ENCODE data around the gene LMX1B.
"Not testable (repeated sequence)": the region's sequence is repeated elsewhere in the genome, so short reads cannot be mapped to it uniquely, and the experiment has no call there.

Gene LMX1B

DNA sequence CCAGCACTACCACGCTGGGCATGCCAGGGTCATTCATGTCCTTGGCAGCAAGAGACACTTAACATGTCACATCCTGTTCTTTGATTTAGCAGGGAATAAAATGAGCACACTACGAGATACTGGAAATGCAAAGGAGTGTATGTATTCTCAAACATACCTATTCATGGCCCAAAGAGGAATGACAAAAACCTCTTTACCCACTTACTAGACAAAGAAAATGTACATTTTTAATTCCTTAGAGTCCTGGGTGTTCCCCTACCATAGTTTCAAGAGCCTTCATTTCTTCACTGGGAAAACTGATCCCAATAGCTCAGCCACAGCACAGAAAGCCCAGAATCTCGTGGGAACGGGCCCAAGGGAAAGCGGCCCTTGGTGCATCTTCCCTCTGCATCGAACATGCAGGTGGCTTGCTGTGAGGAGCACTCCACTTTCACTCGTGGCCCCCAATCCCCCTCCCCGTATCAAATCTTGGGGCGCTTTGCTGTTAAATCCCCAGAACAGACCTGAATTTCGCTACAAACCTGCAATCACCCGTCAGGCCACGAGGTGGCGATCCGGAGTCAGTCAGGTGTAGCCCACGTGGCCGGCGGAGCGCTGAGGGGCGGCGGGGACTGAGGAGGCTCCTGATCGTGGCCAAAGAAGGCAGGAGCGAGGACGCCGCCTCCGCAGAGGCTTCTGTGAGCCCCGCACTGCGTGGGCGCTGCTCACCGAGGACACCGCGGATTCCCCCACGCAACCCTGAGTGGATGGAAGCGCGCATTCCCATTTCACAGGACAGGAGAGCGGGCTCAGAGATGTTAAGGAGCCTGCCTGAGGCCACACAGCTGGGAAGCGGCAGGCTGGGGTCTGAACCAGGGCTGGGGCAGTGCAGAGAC is 91.4 kb downstream of the LMX1B start:
- H3K36me3 ChIP-seq: no peaks in the 10 kb centered on the region
- H3K4me3 ChIP-seq: peak overlapping the region in 4 of 10 experiments; percentile 6 to 36 (median 26); a peak in 3 of 20 replicates
- H3K4me2 ChIP-seq: peak overlapping the region; percentile 36 to 90 (median 63); a peak in 20 of 22 replicates
- H4K20me1 ChIP-seq: peaks cover 0 to 15% (median 0%) of the 10 kb centered on the region in 11 experiments; a peak in 3 of 22 replicates
- no peaks in the 10 kb centered on the region for H3K9me3 ChIP-seq (replicated peaks in 1 of 11)
- peaks cover 4 to 27% (median 19%) of the 10 kb centered on the region in 10 experiments; a peak in 16 of 20 replicates for H3K4me1 ChIP-seq
- H3K27ac ChIP-seq: no peak overlapping the region
- TF ChIP-seq Cebpa-rat (IDR thresholded peaks at IDR 0.05): no peak
- H3K9ac ChIP-seq: peak overlapping the region in 4 of 11 experiments; percentile 9 to 28 (median 14); a peak in 4 of 22 replicates
- peaks cover 0 to 5% (median 0%) of the 10 kb centered on the region in 11 experiments; a peak in 1 of 22 replicates for H3K27me3 ChIP-seq

DNA sequence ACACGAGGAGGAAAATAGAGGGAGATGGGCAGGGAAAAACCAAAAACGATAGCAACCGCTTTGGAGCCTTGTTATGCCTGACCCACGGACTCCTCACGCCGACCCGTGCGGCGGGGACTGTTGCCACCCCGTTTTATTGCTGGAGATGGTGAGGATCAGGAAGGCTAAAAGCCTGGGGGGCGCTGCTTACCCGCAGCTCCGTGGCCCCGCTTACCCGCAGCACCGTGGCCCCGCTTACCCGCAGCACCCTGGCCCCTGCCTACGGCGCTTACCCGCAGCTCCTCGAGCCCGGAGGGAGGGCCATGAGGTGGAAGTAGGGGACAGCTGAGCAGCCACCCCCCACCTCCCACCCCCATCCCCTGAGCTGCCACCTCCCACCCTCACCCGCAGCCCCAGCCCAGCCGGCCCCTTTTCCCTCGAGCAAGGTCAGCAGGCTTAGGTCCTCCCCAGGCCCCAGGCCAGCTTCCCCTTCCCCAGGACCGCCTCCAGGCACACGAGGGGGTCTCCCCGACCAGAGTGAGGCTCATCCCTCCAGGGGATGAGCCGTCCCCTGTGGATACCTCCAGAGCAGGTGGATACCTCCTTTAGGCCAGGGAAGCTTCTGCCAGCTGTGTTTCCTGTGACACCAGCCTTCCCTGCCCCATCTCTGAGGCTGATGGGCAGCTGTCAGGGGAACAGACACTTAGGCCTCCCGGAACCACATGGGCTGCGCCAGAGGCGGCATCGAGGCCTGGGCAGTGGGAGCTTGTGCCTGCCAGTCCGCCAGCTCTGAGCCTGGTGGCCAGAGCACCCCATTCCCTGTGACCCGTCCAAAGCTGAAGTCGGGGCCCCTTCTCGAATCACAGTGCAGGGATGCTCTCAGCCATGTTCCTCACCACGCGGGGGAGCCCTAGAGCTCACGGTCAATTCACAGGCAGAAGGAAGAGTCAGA is 92.3 kb downstream of the LMX1B start:
- Histone ChIP-seq H3K4me2 (peak overlapping the region; percentile 41 to 90 (median 63); a peak in 21 of 22 replicates), H3K9me3 (replicated peaks in 1 of 11) (no peaks in the 10 kb centered on the region), H3K4me1 (peaks cover 4 to 27% (median 19%) of the 10 kb centered on the region in 10 experiments; a peak in 16 of 20 replicates), H3K9ac (peak overlapping the region in 2 of 11 experiments; percentile 24 to 28; a peak in 1 of 22 replicates), H4K20me1 (peaks cover 0 to 15% (median 0%) of the 10 kb centered on the region in 11 experiments; a peak in 3 of 22 replicates), H3K36me3 (no peaks in the 10 kb centered on the region), H3K27me3 (peaks cover 0 to 5% (median 0%) of the 10 kb centered on the region in 11 experiments; a peak in 1 of 22 replicates), H3K27ac (no peak overlapping the region), H3K4me3 (peak overlapping the region in 2 of 10 experiments; percentile 20 to 33; a peak in 2 of 20 replicates)
- TF ChIP-seq Cebpa-rat (IDR thresholded peaks at IDR 0.05): no peak

DNA sequence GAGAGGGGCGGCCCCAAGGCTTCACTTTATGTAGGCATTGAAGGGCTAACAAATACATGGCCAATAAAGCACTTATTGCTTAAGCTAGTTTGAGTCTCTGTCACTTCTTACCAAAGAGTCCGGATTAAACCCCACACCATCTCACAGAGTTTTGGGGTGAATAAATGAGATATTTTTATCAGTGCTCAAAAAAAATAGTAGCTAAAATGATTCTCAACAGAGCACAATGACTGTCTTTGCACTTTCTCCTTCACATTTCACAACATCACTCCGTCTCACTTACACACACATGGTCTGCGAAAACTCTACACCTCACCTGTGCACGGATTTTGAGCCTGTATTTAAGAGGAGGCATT is 92.9 kb downstream of the LMX1B start:
- peaks cover 0 to 13% (median 0%) of the 10 kb centered on the region in 11 experiments; a peak in 3 of 22 replicates for H4K20me1 ChIP-seq
- H3K9me3 ChIP-seq (replicated peaks in 1 of 11): no peaks in the 10 kb centered on the region
- no peak overlapping the region for H3K9ac ChIP-seq
- H3K27me3 ChIP-seq: peaks cover 0 to 5% (median 0%) of the 10 kb centered on the region in 11 experiments; a peak in 1 of 22 replicates
- H3K4me3 ChIP-seq: no peak overlapping the region
- H3K36me3 ChIP-seq: no peaks in the 10 kb centered on the region
- H3K4me2 ChIP-seq: peak overlapping the region in 3 of 11 experiments; percentile 12 to 55 (median 40); a peak in 4 of 22 replicates
- no peak for TF ChIP-seq Cebpa-rat (IDR thresholded peaks at IDR 0.05)
- H3K4me1 ChIP-seq: peaks cover 4 to 27% (median 19%) of the 10 kb centered on the region in 10 experiments; a peak in 16 of 20 replicates
- H3K27ac ChIP-seq: no peak overlapping the region

DNA sequence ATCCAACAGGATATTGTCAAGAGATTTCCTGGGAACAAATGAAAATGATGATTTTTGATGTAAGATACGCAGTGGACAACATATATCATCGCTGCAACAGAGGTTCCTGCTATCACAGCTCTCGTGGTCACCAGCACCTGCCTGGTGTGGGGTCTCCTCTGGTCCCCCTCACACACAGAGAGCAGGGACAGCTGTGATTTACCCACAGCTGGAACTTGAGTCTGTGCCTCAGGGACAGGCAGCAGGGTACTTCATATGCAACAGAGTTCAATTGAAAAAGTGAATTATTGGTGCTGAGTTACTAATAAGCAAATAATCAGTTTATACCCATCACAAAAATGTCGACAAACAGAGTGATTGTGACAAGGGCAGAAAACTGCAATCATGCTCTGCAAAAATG is 93.4 kb downstream of the LMX1B start:
- no peak overlapping the region for H3K27ac ChIP-seq
- peaks cover 0 to 10% (median 0%) of the 10 kb centered on the region in 11 experiments; a peak in 3 of 22 replicates for H4K20me1 ChIP-seq
- TF ChIP-seq Cebpa-rat (IDR thresholded peaks at IDR 0.05): no peak
- H3K36me3 ChIP-seq: no peaks in the 10 kb centered on the region
- H3K9me3 ChIP-seq (replicated peaks in 1 of 11): no peaks in the 10 kb centered on the region
- no peak overlapping the region for H3K4me2 ChIP-seq
- H3K27me3 ChIP-seq: peaks cover 0 to 5% (median 0%) of the 10 kb centered on the region in 11 experiments; a peak in 1 of 22 replicates
- no peak overlapping the region for H3K9ac ChIP-seq
- peaks cover 4 to 27% (median 19%) of the 10 kb centered on the region in 10 experiments; a peak in 16 of 20 replicates for H3K4me1 ChIP-seq
- H3K4me3 ChIP-seq: no peak overlapping the region

DNA sequence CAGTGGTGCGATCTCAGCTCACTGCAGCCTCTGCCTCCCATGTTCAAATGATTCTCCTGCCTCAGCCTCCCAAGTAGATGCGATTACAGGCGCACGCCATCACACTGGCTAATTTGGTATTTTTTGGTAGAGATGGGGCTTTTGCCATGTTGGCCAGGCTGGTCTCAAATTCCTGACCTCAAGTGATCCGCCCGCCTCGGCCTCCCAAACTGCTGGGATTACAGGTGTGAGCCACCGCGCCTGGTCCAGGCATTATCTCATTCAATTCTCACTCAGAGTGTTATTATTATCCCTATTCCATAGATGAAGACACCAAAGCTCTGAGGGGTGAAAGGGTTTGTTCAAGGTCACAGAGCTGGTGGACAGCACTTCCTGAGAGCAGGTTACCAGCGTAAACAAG is 94.0 kb downstream of the LMX1B start:
- H3K9me3 ChIP-seq (replicated peaks in 1 of 11); H3K27me3 ChIP-seq; H3K4me2 ChIP-seq; H3K9ac ChIP-seq; H4K20me1 ChIP-seq; H3K4me3 ChIP-seq; H3K36me3 ChIP-seq; H3K27ac ChIP-seq: not testable (repeated sequence)
- peaks cover 4 to 27% (median 19%) of the 10 kb centered on the region in 10 experiments; a peak in 16 of 20 replicates for H3K4me1 ChIP-seq

DNA sequence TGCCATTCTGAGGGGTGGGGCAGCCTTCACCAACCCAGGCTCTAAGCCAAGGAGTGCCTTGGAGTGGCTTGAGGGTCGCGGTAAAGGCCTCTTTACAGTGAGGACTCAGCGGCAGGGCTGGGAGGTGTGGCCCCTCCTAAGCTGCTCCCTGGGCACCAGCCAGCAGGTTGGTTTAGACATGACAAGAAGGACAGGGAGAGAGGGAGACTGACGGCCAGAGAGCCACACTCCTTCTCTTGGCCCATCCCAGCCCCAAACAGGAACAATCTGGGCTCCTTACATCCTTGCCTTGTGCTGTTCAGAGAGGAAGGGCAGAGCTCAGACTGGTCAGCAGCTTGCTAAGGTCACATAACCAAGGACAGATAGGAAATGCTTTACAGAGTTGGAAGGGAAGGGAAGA is 94.5 kb downstream of the LMX1B start:
- H3K9me3 ChIP-seq (replicated peaks in 1 of 11): no peaks in the 10 kb centered on the region
- no peak overlapping the region for H3K27ac ChIP-seq
- peaks cover 0 to 5% (median 0%) of the 10 kb centered on the region in 11 experiments; a peak in 1 of 22 replicates for H3K27me3 ChIP-seq
- peak overlapping the region in 1 of 11 experiments; percentile 27; a peak in 1 of 22 replicates for H3K4me2 ChIP-seq
- no peak overlapping the region for H3K9ac ChIP-seq
- H3K36me3 ChIP-seq: no peaks in the 10 kb centered on the region
- no peak overlapping the region for H3K4me3 ChIP-seq
- peaks cover 4 to 27% (median 19%) of the 10 kb centered on the region in 10 experiments; a peak in 16 of 20 replicates for H3K4me1 ChIP-seq
- TF ChIP-seq Cebpa-rat (IDR thresholded peaks at IDR 0.05): no peak
- peaks cover 0 to 9% (median 0%) of the 10 kb centered on the region in 11 experiments; a peak in 2 of 22 replicates for H4K20me1 ChIP-seq

DNA sequence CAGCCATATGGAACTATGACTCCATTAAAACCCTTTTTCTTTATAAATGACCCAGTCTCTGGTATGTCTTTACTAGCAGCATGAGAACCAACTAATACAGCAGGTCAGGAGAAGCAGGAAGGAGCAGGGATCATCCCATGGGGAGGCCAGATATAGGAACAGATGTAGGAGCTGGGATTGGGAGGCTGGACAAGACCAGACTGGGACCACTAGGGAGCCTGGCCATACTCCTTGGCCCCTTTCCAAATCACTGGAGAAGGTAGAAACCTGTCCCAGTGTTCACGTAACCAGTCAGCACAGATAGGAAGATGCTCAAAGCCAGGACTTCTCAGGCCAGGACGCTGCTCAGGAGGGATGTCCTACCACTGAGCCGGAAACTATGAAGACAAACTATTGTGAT is 95.5 kb downstream of the LMX1B start:
- H3K27me3 ChIP-seq: 0 out of 22 replicates have a peak, but pooled peaks cover 0 to under 1% (median 0%) of the 10 kb centered on the region in 11 experiments
- H3K9me3 ChIP-seq (replicated peaks in 1 of 11): no peaks in the 10 kb centered on the region
- no peaks in the 10 kb centered on the region for H3K36me3 ChIP-seq
- H3K27ac ChIP-seq: no peak overlapping the region
- H4K20me1 ChIP-seq: peaks cover 0 to 6% (median 0%) of the 10 kb centered on the region in 11 experiments; a peak in 2 of 22 replicates
- TF ChIP-seq Cebpa-rat (IDR thresholded peaks at IDR 0.05): no peak
- H3K4me3 ChIP-seq: no peak overlapping the region
- H3K9ac ChIP-seq: no peak overlapping the region
- H3K4me2 ChIP-seq: no peak overlapping the region
- peaks cover 4 to 24% (median 18%) of the 10 kb centered on the region in 10 experiments; a peak in 16 of 20 replicates for H3K4me1 ChIP-seq

DNA sequence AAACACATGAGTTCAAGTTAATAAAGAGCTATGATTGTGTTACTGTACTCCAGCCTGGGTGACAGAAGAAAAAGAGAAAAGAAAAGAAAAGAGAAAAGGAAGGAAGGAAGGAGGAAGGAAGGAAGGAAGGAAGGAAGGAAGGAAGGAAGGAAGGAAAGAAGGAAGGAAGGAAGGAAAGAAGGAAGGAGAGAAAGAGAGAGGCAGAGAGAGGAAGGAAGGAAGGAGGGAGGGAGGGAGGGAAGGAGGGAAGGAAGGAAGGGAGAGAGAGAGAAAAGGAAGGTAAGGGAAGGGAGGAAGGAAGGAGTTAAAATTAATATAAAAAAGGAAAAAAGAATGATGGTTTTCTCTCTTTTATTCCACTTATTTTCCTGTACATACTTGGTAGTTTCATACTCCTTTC is 101.7 kb downstream of the LMX1B start:
- Histone ChIP-seq H3K9me3 (replicated peaks in 1 of 11) (no peaks in the 10 kb centered on the region), H3K27me3 (no peaks in the 10 kb centered on the region), H4K20me1 (no peaks in the 10 kb centered on the region), H3K4me3 (no peak overlapping the region), H3K9ac (no peak overlapping the region), H3K4me1 (peaks cover 19 to 24% (median 21%) of the 10 kb centered on the region in 10 experiments), H3K36me3 (no peaks in the 10 kb centered on the region), H3K27ac (no peak overlapping the region), H3K4me2 (no peak overlapping the region)
- no peak for TF ChIP-seq Cebpa-rat (IDR thresholded peaks at IDR 0.05)

DNA sequence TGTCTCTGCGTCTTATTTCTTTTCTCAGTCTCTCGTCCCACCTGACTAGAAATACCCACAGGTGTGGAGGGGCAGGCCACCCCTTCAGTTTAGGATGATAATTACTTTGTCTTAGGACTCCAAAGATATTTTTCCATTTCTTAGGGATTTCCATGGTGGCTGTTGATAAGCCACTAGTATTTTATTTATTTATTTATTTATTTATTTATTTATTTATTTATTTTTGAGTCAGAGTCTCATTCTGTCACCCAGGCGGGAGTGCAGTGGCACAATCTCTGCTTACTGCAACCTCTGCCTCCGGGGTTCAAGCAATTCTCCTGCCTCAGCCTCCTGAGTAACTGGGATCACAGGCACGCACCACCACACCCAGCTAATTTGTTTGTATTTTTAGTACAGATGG is 103.7 kb downstream of the LMX1B start:
- H3K4me1 ChIP-seq: peaks cover 38 to 43% (median 41%) of the 10 kb centered on the region in 10 experiments
- H3K9ac ChIP-seq; H4K20me1 ChIP-seq; H3K9me3 ChIP-seq (replicated peaks in 1 of 11); H3K27ac ChIP-seq; H3K27me3 ChIP-seq; H3K4me3 ChIP-seq; H3K4me2 ChIP-seq; H3K36me3 ChIP-seq: not testable (repeated sequence)
